Astrocyte (in vitro differentiated cells and primary cell): ENCODE results near the gene PDE9A.

Source experiments
- EZH2 ChIP-seq: IDR thresholded peaks from 2 replicates; pipeline ENCODE4 v1.6.1; 2012; ENCODE audit warnings: mild to moderate bottlenecking, low read length, inconsistent platforms; ENCODE audit not compliant: insufficient read depth
- TF ChIP-seq, protein P1 (sequence below): IDR thresholded peaks from 2 replicates; pipeline ENCODE4 v1.5.1; 2011; ENCODE audit warnings: low read depth, mild to moderate bottlenecking, inconsistent platforms, low read length, moderate library complexity; ENCODE audit not compliant: insufficient read depth

GRCh38 chr21:42650441-42651421 lies 2.7 kb upstream of the PDE9A start:
- TF ChIP-seq, protein P1, sequence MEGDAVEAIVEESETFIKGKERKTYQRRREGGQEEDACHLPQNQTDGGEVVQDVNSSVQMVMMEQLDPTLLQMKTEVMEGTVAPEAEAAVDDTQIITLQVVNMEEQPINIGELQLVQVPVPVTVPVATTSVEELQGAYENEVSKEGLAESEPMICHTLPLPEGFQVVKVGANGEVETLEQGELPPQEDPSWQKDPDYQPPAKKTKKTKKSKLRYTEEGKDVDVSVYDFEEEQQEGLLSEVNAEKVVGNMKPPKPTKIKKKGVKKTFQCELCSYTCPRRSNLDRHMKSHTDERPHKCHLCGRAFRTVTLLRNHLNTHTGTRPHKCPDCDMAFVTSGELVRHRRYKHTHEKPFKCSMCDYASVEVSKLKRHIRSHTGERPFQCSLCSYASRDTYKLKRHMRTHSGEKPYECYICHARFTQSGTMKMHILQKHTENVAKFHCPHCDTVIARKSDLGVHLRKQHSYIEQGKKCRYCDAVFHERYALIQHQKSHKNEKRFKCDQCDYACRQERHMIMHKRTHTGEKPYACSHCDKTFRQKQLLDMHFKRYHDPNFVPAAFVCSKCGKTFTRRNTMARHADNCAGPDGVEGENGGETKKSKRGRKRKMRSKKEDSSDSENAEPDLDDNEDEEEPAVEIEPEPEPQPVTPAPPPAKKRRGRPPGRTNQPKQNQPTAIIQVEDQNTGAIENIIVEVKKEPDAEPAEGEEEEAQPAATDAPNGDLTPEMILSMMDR = no peak
- TF ChIP-seq EZH2 = no peak
